ENCODE data around the gene FGD4.

The FGD4 gene

GRCh38 chr12:32693036-32693435 lies 293.7 kb downstream of the FGD4 start:
- DNase-seq: no peak

Data from NCI-H2081 (cell line).